Spleen (tissue), 7 donors: Measurements from ENCODE around the gene DYNC2I2.
A peak's percentile ranks its signal among the peaks of the same experiment; 100 is the strongest.

Experiments
- POLR2A ChIP-seq, 3 donors: fragments of 450-650 bp; IDR thresholded peaks; one replicate each; pipeline ENCODE4 v1.5.1; 2017; ENCODE audit warnings: antibody characterized with exemption in 3 of 3, mild to moderate bottlenecking in 1 of 3
- POLR2AphosphoS5 ChIP-seq, 3 donors: sonication (generic); formaldehyde crosslinking; IDR thresholded peaks; one replicate each; pipeline ENCODE4 v1.5.1; 2017; ENCODE audit warnings: antibody characterized with exemption in 3 of 3
- TF ChIP-seq, protein P1 (sequence below), 11 experiments: fragments of 200-600 bp in 7 of 11; fragments of 450-650 bp in 4 of 11; sonication (generic) in 4 of 11; IDR thresholded peaks in 8 of 11; conservative IDR thresholded peaks in 3 of 11; 1 replicate in 7 of 11; 2 replicates in 4 of 11; pipeline versions ENCODE4 v1.4.0 to v1.8.0; 2016 to 2021; ENCODE audit warnings: antibody characterized with exemption in 11 of 11, inconsistent platforms in 4 of 11, mild to moderate bottlenecking in 1 of 11
- donor health status: DM: no; HTN: no; CAD: no; lungs with moderate emphysema.
- donor health status: DM: no; HTN: no; CAD: no.
- donor health status: DM: no; HTN: no; CAD: no.

GRCh38 chr9:128636556-128637530, 19.8 kb downstream of the DYNC2I2 start:
- TF ChIP-seq, protein P1, sequence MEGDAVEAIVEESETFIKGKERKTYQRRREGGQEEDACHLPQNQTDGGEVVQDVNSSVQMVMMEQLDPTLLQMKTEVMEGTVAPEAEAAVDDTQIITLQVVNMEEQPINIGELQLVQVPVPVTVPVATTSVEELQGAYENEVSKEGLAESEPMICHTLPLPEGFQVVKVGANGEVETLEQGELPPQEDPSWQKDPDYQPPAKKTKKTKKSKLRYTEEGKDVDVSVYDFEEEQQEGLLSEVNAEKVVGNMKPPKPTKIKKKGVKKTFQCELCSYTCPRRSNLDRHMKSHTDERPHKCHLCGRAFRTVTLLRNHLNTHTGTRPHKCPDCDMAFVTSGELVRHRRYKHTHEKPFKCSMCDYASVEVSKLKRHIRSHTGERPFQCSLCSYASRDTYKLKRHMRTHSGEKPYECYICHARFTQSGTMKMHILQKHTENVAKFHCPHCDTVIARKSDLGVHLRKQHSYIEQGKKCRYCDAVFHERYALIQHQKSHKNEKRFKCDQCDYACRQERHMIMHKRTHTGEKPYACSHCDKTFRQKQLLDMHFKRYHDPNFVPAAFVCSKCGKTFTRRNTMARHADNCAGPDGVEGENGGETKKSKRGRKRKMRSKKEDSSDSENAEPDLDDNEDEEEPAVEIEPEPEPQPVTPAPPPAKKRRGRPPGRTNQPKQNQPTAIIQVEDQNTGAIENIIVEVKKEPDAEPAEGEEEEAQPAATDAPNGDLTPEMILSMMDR (IDR thresholded peaks at IDR 0.05 in 8 of 11, conservative IDR thresholded peaks at IDR 0.05 in 3 of 11) = no peak
- peak; percentile 74 to 82 (median 78) for TF ChIP-seq POLR2AphosphoS5 (IDR thresholded peaks at IDR 0.05)
- no peak for TF ChIP-seq POLR2A (IDR thresholded peaks at IDR 0.05)
